GM20431 (cell line): ENCODE data around the gene BBS2.
"Not testable (repeated sequence)": the region's sequence is repeated elsewhere in the genome, so short reads cannot be mapped to it uniquely, and the experiment has no call there.

Source experiments
- in situ Hi-C: fragments of 300-500 bp; cut with MseI, MboI; formaldehyde crosslinking; loops from one replicate; pipeline ENCODE4 v1.15.0; 2020; ENCODE audit warnings: low sequenced_read_pairs; ENCODE audit not compliant: unreplicated experiment

Gene BBS2

GRCh38 chr16:56525236-56525635 is 5.4 kb upstream of the BBS2 start:
- in situ Hi-C loops, result no loop called here

GRCh38 chr16:56520251-56520577 is 390 bp upstream of the BBS2 start:
- in situ Hi-C loops, result no loop called here

DNA sequence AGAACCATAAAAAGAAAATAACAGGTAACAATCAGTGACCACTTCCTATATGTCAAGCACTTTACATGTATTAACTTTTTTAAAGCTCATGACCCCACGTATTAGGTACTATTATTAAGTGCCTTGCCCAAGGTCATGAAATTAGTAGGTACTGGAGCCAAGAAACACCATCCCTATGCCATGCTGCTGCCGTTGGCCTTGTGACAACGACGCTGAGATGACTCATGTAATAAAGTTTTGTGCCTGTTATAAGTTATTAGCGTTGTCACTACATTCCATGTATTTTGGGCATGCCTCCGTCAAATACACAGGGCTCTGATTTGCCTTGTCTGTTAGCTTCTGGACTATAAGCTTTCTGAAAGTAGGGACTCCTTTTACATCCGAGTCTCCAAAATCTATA is 1.4 kb downstream of the BBS2 start:
- in situ Hi-C loops, result no loop called here

DNA sequence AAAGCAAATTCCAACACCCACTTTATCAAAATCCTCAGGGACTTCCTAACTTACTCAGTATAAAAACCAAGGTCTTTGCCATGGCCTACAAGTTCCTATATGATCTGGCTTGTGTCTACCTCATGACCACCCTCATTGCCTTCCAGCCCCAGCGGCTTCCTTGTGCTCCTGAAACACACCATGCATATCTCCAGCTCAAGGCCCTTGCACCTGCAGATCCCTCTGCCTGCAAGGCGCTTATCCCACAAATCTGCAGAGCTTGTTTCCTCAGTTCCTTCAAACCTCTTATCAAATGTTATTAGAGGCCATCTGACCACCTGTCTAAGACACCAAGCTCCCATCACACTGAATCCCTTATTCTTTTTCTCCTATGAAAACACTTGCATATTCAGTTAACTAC is 2.6 kb downstream of the BBS2 start:
- in situ Hi-C loops, result no loop called here

GRCh38 chr16:56515665-56516064 is 4.2 kb downstream of the BBS2 start:
- in situ Hi-C loops, result no loop called here

- in situ Hi-C loops, result no loop called here
These were observed 5.0 kb downstream of the BBS2 start for GRCh38 chr16:56514845-56515244.

DNA sequence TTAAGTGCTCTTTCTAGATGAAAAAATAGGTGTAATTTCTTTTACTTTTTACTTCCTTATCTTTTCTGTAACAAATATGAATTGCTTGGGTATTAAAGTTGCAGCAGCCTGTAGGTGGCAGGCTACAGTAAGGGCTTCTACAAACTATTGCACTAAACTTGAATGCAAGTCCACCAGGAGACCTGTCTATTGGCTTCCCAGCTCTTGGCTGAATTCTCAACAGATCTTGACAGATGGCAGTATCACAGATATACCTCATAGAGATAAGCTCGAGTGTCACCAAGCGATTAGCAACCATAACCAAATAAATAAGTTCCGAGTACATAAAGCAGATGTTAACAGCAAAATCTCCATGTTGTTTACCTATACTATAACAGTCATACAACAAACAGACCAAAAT is 5.9 kb downstream of the BBS2 start:
- in situ Hi-C loops, result no loop called here

- in situ Hi-C loops, result no loop called here
These were observed 6.7 kb downstream of the BBS2 start for GRCh38 chr16:56513091-56513490.

DNA sequence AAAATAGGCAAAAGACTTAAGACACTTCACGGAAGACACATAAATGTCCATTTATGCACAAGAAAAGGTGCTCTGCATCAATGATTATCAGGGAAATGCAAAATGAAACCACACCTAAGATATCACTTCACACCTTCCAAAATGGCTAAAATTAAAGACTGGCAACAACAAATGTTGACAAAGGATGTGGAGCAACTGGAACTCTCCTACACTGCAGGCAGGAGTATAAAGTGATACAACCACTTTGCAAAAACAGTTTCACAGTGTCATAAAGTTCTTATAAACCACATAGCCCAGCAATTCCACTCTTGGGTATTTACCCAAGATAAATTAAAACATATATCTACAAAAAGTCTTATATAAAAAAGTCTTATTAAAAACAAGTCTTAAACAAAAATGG is 7.8 kb downstream of the BBS2 start:
- in situ Hi-C loops, result no loop called here

GRCh38 chr16:56510544-56510943 is 9.3 kb downstream of the BBS2 start:
- in situ Hi-C loops, result no loop called here

GRCh38 chr16:56506941-56507340 is 12.9 kb downstream of the BBS2 start:
- in situ Hi-C loops, result no loop called here

DNA sequence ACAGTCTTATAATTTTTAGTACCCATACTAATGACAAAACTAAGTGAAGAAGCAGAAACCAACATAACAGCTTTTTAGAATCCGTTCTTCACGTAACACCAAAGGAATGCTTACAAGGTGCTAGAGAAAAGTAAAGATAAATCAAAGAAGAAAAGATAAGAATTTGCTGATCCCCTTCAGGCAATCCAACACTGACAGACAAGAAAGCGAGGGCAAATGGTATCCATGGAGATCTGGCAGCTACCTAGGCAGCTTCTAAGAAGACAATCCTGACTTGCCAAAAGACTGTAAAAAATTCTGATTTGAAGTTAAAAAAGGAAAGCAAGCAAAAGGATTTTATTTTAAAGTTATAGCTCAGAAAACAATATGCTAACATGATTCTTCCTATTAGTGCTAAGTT is 14.6 kb downstream of the BBS2 start:
- in situ Hi-C loops, result no loop called here

DNA sequence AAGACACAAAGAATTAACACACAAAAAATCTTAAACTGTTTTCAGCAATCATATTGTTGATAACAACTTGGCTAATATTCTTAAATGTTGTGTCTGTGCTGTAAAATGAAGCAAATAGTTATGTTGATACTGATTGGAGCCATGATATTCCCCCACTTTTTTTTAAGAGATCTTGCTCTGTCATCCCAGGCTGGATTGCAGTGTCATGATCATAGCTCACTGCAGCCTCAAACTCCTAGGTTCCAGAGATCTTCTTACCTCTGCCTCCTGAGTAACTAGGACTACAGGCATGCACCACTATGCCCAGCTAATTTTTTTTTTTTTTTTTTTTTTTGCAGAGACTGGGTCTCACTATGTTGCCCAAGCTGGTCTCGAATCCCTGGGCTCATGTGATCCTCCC is 26.0 kb downstream of the BBS2 start:
- in situ Hi-C loops, result no loop called here

GRCh38 chr16:56493126-56493525 is 26.7 kb downstream of the BBS2 start:
- in situ Hi-C loops, result no loop called here

DNA sequence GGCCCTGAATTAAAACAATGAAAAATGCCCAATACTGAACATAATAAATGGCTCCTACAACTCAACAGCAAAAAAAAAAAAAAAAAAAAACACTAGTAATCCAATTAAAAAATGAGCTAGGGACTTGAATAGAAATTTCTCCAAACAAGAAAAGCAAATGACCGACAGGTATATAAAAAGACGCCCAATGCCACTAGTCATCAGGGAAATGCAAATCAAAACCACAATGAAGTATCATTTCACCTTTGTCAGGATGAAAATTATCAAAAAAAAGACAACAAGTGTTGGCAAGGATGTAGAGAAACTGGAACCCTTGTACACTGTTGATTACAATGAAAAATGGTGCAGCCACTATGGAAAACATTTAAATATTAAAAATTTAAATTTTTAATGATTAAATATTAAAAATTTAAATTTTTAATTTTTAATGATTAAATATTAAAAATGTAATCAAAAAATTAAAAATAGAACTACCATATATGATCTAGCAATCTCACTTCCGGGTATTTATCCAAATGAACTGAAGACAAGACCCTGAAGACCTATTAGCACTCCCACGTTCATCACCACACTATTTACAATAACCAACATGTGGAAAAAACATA is 28.1 kb downstream of the BBS2 start:
- in situ Hi-C loops, result no loop called here

DNA sequence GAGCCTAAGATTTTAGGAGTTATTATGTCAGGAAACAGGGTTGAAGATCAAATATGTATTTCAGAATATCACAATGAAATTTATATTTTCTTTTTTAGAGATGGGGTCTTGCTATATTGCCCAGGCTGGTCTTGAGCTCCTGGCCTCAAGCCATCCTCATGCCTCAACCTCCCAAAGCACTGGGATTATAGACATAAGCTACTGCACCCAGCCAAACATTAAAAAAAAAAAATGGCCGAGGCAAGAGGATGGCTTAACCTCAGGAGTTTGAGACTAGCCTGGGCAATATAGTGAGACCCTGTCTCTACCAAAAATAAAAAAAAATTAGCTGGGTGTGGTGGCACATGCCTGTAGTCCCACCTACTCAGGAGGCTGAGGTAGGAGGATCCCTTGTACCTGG is 31.0 kb downstream of the BBS2 start:
- in situ Hi-C loops, result not testable (repeated sequence)

DNA sequence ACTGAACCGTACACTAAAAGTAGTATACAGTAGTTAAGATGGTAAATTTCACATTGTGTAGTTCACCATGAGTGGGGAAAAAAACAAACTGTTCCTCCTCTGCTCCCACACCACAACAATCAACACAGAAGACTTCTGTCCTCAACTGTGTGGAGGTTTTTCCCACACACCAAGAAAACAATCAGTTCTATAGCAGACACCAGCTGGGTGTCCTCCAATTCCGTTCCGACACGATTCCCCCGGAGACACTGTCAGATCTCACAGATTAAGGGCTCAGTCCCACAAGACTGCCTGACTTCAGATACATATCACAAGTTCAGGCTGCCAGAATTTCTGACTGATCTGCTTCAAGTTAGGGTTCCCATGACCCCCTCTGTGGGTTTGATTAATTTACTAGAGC is 31.8 kb downstream of the BBS2 start:
- in situ Hi-C loops, result no loop called here

DNA sequence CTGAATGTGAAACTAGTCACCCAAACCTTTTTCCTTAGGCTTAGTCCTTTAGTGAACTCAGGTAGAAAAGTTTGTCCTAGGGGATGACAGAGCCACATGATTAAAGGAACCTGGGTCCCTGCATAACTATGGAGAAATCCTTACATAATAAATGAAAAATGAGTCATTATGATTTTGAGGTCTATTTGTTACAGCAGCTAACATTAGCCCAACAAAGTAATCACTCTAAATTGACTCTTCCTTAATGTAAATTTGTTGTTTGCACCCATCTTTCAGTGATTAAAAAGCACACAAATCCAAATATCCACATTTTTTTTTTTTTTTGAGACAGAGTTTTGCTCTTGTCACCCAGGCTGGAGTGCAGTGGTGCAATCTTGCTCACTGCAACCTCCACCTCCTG is 36.4 kb downstream of the BBS2 start:
- in situ Hi-C loops, result no loop called here

DNA sequence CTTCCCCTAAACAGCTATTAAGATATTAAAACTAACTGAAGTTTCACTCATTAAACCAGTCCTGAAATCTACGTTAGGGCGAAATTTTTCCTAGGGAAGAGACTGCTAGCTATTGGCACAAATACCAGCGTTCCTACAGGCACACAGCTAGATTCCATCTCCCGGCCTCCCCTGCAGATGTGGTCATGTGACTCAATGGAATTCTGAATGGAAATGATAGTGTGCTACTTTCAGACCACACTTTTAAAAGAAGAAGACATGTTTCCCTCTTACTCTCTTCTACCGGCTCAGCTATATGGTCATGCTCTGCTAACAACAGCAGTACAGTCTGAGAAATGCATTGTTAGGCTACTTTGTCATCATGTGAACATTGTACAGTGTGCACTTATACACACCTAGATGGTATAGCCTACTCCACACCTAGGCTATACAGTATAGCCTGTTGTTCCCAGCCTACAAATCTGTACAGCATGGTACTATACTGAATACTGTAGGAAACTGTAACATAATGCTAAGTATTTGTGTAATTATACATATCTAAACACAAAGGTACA is 37.1 kb downstream of the BBS2 start:
- in situ Hi-C loops, result no loop called here

GRCh38 chr16:56481468-56482122 is 38.2 kb downstream of the BBS2 start:
- in situ Hi-C loops, result no loop called here

- in situ Hi-C loops, result no loop called here
These were observed 38.9 kb downstream of the BBS2 start for GRCh38 chr16:56480776-56481467.

- in situ Hi-C loops, result no loop called here
These were observed 40.4 kb downstream of the BBS2 start for GRCh38 chr16:56479469-56479868.
